Stimulated activated CD4-positive, alpha-beta T cell treated with anti-CD3 and anti-CD28 coated beads, Interleukin-4, amount 100 ng/mL, for 4 hours (primary cell): ENCODE data around the gene COL15A1.

Experiments used
- DNase-seq, 2 experiments: peaks; one replicate each; pipeline ENCODE4 v3.0.0-alpha.2; 2020

COL15A1 gene

GRCh38 chr9:98974106-98974505 lies 30.4 kb downstream of the COL15A1 start:
- DNase-seq, result no peak

DNA sequence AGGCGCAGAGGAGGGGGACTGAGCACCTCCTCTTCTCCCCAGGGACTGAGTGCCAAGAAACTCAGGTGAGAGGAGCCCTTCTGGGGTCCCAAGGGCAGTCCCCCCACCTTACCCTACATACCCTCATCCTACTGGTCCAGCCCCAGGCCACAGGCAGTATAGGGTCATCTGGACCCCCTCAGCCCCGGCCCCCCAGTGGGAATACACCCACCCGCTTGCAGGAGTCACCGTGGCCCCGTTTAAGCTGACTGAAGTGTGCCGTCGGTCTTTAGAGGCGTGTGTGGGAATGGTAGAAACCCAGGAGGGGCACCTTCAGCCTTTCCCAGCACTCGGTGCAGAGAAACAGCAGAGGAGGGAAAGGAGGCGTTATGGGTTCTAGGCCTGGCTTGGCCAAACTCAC lies 30.8 kb downstream of the COL15A1 start:
- no peak for DNase-seq

- peak; percentile 69 to 81 for DNase-seq
Measured at GRCh38 chr9:98974994-98975712, 31.4 kb downstream of the COL15A1 start.

DNA sequence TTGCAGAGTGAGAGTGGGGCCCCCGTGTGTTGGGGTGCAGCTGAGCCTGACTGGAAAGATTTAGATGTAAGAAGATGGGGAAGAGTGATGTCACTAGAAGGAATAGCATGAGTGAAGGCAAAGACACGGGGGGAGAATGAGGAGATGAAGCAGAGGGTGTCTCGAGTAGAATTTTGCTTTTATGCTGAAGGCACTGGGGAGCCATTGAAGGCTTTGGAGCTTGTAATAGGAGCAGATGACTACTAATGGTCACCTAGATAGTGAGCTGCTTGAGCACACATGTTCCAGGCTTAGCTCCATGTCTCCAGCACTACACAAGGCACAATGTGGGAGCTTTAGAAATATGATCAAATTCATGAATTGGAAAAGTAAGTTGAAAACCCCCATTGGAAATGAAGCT lies 32.1 kb downstream of the COL15A1 start:
- no peak for DNase-seq

GRCh38 chr9:98977246-98977714 lies 33.6 kb downstream of the COL15A1 start:
- DNase-seq, result no peak

- no peak for DNase-seq
Measured at GRCh38 chr9:98977813-98978212, 34.1 kb downstream of the COL15A1 start.

DNA sequence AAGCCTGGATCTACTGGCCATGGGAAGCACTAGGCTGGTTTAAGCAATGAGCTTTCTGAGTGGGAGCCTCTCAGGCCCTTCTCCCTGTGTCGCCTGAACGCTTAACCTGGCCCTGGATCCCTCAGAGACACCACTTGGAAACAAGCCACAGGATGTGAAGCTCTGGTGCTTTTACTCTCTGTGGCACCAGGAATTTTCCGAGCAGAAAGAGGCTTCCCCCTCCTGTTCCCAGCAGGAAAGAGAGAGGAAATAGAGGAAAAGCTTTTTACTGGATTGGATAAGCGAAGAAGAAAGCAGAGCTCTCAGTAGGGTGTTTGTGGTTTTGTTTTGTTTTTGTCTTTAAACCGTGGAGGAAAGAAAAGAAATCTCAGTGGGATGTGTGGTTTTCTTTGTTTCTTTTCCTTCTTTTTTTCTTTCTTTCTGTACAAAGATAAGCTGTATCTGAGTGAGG lies 34.5 kb downstream of the COL15A1 start:
- DNase-seq, result no peak

GRCh38 chr9:98980291-98980690 lies 36.6 kb downstream of the COL15A1 start:
- no peak for DNase-seq

DNA sequence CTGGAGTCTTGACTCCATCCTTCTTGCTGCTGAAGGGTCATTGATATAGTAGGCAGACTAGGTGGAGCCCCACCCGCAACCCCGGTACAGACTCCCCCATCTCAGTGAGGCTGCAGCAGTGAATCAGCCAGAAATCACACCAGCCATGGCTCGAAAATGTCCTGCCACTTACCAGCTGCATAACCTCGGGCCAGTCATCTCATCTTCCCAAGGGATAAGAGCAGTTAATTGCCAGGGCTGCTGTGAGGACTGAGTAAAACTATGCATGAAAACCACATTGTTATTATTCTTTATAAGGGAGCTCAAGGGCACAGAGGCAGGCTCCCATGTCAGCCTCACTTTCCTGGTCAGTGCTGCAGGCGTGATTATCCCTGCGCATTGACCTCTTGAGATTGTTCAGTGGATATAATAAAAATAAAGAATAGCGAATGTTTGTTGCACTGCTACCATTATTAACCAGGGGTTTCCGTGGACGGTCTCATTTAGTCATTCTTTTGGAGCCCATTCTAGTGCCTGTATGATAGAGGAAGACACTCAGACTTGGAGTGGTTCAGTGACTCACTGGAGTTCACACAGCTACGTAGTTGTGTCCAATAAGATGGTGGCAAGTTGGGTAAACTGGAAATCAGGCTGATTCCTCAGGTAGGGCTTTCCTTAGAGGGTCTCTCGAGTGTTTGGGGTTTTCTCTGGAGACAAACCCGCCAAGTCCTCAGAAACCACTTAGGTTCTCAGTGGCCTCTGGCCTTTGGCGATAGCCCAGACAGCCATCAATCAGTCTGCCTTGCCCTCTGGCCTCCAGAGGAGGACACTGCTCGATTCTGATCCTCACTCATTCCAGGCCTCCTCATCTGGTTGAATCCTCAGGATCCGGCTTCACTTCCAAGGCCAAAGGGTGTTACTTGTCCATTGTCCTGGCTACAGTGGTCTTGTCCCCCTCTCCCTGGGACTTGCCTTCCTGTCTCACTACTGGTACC lies 39.9 kb downstream of the COL15A1 start:
- DNase-seq, result no peak

DNA sequence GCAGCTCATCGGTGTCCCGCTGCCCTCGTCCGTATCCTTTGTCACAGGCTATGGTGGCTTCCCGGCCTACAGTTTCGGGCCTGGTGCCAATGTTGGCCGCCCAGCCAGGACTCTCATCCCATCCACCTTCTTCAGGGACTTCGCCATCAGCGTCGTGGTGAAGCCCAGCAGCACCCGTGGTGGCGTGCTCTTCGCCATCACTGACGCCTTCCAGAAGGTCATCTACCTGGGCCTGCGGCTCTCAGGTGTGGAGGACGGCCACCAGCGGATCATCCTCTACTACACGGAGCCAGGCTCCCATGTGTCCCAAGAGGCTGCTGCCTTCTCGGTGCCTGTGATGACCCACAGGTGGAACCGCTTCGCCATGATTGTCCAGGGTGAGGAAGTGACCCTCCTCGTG lies 41.9 kb downstream of the COL15A1 start:
- no peak for DNase-seq

GRCh38 chr9:98986866-98987651 lies 43.4 kb downstream of the COL15A1 start:
- no peak for DNase-seq

DNA sequence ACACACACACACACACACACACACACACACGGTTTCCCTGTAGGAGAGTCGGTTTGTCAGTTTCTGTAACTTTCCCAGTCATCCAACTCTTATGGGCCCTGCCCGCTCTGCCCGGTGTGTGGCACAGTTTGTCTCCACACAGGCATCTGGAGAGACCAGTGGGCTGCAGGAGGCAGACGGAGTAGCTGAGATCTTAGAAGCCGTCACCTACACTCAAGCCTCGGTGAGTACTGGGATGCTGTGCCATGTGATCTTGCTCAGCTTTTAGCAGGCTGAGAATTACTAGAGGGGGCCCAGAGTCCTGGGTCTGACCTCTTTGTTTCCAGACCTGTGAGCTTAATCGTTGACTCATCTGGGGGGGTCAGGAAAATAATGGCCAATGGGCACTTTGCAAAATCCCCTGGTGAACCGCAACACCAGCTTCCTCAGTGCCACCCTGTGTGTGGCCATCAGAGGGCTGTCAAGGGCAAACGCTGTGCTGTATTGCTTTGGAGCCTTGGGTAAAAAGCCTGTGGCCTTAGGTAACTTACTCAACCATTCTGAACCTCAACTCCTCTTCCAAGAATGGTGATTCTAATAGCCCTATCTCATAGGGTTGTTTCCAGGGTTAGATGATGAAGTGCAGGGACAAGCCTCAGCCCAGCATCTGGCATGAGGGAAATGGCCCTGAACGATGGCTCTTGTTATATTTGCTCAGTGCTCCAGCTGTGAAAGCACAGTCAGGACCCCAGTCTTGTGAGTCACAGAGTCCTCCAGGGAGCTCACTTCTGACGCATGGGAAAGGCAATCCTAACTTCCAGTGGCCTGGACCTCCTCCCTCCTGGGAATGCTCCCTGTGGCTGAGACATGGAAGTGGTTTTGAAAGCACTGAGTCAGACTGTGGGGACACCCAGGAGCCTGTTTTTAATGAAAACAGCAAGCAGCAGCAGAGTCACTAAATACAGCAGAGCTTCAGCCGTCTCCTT lies 45.6 kb downstream of the COL15A1 start:
- DNase-seq, result no peak

DNA sequence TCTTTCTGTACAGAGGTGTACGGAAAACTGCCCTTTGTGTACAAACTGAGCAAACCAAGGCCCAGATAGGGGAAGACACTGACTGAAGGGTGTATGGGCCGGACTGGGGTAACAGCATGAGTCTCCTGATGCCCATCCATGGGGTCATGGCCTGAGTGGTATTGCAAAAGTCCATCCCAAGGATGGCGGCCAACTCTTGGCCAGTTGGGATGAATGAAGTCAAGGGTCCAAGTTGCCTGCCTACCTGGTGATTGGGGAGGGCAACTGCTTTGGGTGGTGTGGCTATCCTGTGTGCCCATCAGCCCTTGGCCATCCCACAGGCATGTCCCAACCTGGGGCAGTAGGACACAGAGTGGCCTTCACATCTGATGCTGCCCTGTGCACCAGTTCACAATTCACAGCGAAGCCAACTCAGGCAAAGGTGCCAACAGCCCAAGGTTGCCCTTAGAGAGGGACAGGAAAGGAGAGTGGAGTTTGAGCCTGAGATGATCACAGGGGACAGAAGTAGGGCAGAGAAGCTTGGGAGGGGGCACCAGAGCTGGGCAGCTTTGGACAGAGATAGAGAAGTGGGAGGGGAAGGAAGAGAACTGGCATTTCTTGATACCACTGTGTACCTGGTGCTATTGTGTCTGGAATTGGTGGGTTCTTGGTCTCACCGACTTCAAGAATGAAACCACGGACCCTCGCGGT lies 46.6 kb downstream of the COL15A1 start:
- DNase-seq, result no peak

DNA sequence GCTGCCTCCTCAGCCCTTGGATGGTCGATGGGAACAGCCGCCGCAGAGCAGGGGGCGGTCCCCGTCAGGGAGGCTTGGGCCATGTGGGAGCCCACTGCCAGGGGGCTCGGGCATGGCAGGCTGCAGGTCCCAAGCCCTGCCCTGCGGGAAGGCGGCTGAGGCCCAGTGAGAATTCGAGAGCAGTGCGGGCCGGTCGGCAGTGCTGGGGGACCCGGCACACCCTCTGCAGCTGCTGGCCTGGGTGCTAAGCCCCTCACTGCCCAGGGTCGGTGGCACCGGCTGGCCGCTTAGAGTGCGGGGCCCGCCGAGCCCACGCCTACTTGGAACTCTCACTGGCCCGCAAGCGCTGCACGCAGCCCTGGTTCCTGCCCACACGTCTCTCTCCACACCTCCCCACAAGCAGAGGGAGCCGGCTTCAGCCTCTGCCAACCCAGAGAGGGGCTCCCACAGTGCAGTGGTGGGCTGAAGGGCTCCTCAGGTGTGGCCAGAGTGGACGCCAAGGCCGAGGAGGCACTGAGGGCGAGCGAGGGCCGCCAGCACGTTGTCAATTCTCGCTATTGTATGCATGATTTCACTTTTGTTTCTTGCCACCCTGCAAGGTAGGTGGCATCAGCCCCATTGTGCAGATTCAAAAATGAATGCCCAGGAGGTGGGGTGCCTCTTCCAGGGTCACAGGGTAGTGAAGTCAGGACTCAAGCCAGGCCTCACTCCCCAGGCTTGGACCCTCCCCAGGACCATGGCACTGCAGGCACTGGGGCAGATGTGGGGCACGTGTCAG lies 48.6 kb downstream of the COL15A1 start:
- DNase-seq, result no peak

DNA sequence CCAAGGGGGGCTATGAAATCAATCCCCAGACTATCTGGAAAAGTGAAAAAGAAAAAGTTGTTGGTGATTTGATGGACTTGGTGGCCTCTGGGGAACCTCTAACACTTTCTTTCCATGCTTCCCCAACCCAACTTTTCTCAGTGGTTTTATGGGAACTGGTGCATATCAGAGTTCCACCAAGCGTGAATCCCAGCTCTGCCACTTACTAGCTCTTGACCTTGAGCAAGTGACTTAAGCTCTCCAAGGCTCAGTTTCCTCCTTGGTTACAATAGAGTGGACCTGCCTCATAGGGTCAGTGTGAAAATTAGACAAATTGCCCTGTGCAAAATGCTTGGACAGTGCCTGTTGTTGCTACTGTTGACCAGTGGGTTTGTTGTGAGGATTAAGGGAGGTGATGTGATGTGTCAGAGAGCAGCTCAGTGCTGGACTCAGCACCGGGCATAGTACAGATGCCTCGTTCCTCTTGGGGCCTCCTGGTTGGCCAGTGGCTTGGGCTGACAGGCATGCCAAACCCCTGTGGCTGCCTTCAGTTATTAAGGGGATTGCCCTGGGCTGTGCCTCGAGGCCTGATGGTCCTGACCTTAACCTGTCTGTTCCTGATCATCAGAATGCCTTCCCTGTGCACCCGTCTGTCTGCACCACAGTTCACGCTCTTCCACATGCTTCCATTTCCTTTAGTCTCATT lies 49.3 kb downstream of the COL15A1 start:
- DNase-seq, result no peak

DNA sequence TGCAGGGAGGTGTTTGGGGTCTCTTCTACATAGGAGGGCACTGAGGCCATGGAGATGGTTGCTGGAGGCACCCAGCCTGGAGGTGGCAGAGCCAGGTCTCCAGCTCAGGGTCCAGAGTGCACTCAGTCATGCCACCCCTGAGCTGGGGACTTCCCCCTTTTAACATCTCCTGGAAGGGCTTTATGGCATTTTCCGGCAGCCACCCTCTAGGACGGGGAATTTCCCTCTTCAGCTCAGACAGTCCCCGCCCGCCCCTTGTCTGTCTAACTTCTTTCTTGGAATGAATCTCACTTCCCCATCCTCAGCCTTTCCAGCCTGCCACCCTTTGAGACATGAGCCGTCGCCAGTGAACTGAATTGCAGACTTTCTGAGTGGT lies 49.9 kb downstream of the COL15A1 start:
- DNase-seq, result peak; percentile 12 to 14

GRCh38 chr9:98994172-98995058 lies 50.7 kb downstream of the COL15A1 start:
- DNase-seq, result no peak

- DNase-seq, result no peak
Measured at GRCh38 chr9:98995059-98995671, 51.5 kb downstream of the COL15A1 start.
